ENCODE measurements around the gene DERL3.

Gene DERL3

GRCh38 chr22:23789638-23790037 lies 49.2 kb downstream of the DERL3 start:
- in situ Hi-C loops (cut with HindIII; ENCODE audit: low pct_ligation_motif_present, low pct_unique_long_range_greater_than_20kb, low sequenced_read_pairs): no loop called here
- DNase-seq: no peak

DNA sequence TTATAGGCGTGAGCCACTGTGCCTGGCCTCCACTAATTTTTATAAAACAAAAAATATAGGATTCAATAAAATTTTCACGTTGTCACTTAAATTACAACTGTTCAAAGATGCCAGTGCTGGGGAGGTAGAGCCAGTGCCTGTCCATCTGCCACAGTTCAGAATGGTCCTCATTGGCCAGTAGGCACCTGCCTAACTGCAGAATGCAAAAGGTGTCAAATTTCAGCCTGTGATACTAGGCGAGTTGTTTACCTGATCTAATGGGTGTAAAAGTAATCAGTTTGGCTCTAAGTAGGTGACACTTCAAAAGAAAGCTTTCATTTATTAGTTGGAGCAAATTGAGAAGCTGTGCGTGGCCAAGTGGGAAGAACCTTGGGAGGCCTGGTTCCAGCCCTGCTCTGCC lies 49.7 kb downstream of the DERL3 start:
- in situ Hi-C loops (cut with HindIII; ENCODE audit: low pct_ligation_motif_present, low pct_unique_long_range_greater_than_20kb, low sequenced_read_pairs): no loop called here
- DNase-seq: no peak

GRCh38 chr22:23787910-23788309 lies 50.9 kb downstream of the DERL3 start:
- in situ Hi-C loops (cut with HindIII; ENCODE audit: low pct_ligation_motif_present, low pct_unique_long_range_greater_than_20kb, low sequenced_read_pairs): no loop called here
- DNase-seq: no peak

- no peak for DNase-seq
- in situ Hi-C loops (cut with HindIII; ENCODE audit: low pct_ligation_motif_present, low pct_unique_long_range_greater_than_20kb, low sequenced_read_pairs): no loop called here
Measured at GRCh38 chr22:23787600-23787896, 51.3 kb downstream of the DERL3 start.

- in situ Hi-C loops (cut with HindIII; ENCODE audit: low pct_ligation_motif_present, low pct_unique_long_range_greater_than_20kb, low sequenced_read_pairs): no loop called here
- peak; percentile 89 for DNase-seq
Measured at GRCh38 chr22:23786752-23787599, 51.8 kb downstream of the DERL3 start, which contains the start of gene SMARCB1. SMARCB1 (plus strand) TSS chr22:23786966; CDS start chr22:23787170, 204 bp downstream.

- DNase-seq: no peak
- in situ Hi-C loops (cut with HindIII; ENCODE audit: low pct_ligation_motif_present, low pct_unique_long_range_greater_than_20kb, low sequenced_read_pairs): no loop called here
Measured at GRCh38 chr22:23786261-23786710, 52.5 kb downstream of the DERL3 start.

Measured in ACHN (cell line).